Tibial nerve (tissue), 3 donors: Measurements from ENCODE around the gene KLHL36.

Experiments used
- CTCF ChIP-seq, 5 experiments: fragments of 200-600 bp in 3 of 5; fragments of 450-650 bp in 2 of 5; sonication (generic) in 3 of 5; IDR thresholded peaks; one replicate each; pipeline ENCODE4 v1.5.1; 2016 to 2019; ENCODE audit warnings: antibody characterized with exemption in 5 of 5, mild to moderate bottlenecking in 3 of 5, moderate library complexity in 2 of 5
- POLR2A ChIP-seq, 2 donors: fragments of 450-650 bp; IDR thresholded peaks; one replicate each; pipeline ENCODE4 v1.6.1; 2017; ENCODE audit warnings: antibody characterized with exemption in 2 of 2, mild to moderate bottlenecking in 2 of 2, moderate library complexity in 2 of 2

GRCh38 chr16:84677017-84677803 is 28.9 kb downstream of the KLHL36 start:
- TF ChIP-seq POLR2A (IDR thresholded peaks at IDR 0.05) = no peak
- no peak for TF ChIP-seq CTCF (IDR thresholded peaks at IDR 0.05)
